Mucosa of rectum (tissue), 2 donors: Measurements from ENCODE around the gene EIF2B5.
A peak's percentile ranks its signal among the peaks of the same experiment; 100 is the strongest.
"Not testable (repeated sequence)": the region's sequence is repeated elsewhere in the genome, so short reads cannot be mapped to it uniquely, and the experiment has no call there.

Experiments
- H3K27ac ChIP-seq, 2 donors: one replicate each; pipeline ENCODE4 v1.7.0; 2013; ENCODE audit warnings: inconsistent platforms in 2 of 2, low read depth in 2 of 2, low read length in 2 of 2
- H3K27me3 ChIP-seq, 2 donors: one replicate each; pipeline ENCODE4 v1.7.0; 2013; ENCODE audit warnings: low read length in 2 of 2; ENCODE audit not compliant: control insufficient read depth in 2 of 2, insufficient read depth in 2 of 2
- H3K36me3 ChIP-seq, 2 donors: one replicate each; pipeline ENCODE4 v1.7.0; 2013; ENCODE audit warnings: low read length in 2 of 2; ENCODE audit not compliant: control insufficient read depth in 2 of 2, insufficient read depth in 2 of 2
- H3K4me1 ChIP-seq, 2 donors: one replicate each; pipeline ENCODE4 v1.7.0; 2013; ENCODE audit warnings: low read length in 2 of 2, mild to moderate bottlenecking in 1 of 2; ENCODE audit not compliant: control insufficient read depth in 2 of 2, insufficient read depth in 2 of 2
- H3K4me3 ChIP-seq, 2 donors: one replicate each; pipeline ENCODE4 v1.7.0; 2013; ENCODE audit warnings: low read length in 2 of 2
- H3K9ac ChIP-seq, 2 donors: one replicate each; pipeline ENCODE4 v1.7.0; 2013; ENCODE audit warnings: low read length in 2 of 2, low read depth in 1 of 2, mild to moderate bottlenecking in 1 of 2
- H3K9me3 ChIP-seq, 2 donors: one replicate each; pipeline ENCODE4 v1.7.0; 2013; ENCODE audit warnings: low read length in 2 of 2; ENCODE audit not compliant: control insufficient read depth in 2 of 2
- donor health status: healthy.
- donor health status: Normal muscosa, but diverticular disease.

Gene EIF2B5

GRCh38 chr3:184158404-184158803 lies 23.2 kb downstream of the EIF2B5 start:
- Histone ChIP-seq H3K27me3 (no peaks in the 10 kb centered on the region), H3K36me3 (peaks cover 1 to 5% of the 10 kb centered on the region in 2 donors), H3K9me3 (no peaks in the 10 kb centered on the region), H3K4me1 (peaks cover 22 to 25% of the 10 kb centered on the region in 2 donors), H3K9ac (no peak overlapping the region), H3K4me3 (no peak overlapping the region), H3K27ac (no peak overlapping the region)

GRCh38 chr3:184160456-184160855 lies 25.3 kb downstream of the EIF2B5 start:
- Histone ChIP-seq H3K9me3 (no peaks in the 10 kb centered on the region), H3K27ac (peak overlapping the region; percentile 32 to 50), H3K9ac (no peak overlapping the region), H3K4me1 (peaks cover 20 to 21% of the 10 kb centered on the region in 2 donors), H3K4me3 (no peak overlapping the region), H3K27me3 (no peaks in the 10 kb centered on the region), H3K36me3 (peaks cover 21 to 24% of the 10 kb centered on the region in 2 donors)

- not testable (repeated sequence) for H3K27ac ChIP-seq, H3K4me3 ChIP-seq, H3K4me1 ChIP-seq, H3K9me3 ChIP-seq, H3K27me3 ChIP-seq, H3K9ac ChIP-seq
- peaks cover 42 to 45% of the 10 kb centered on the region in 2 donors for H3K36me3 ChIP-seq
Measured at GRCh38 chr3:184162571-184163070, 27.5 kb downstream of the EIF2B5 start.

- Histone ChIP-seq H3K36me3 (peaks cover 51 to 54% of the 10 kb centered on the region in 2 donors), H3K27me3 (no peaks in the 10 kb centered on the region), H3K9ac (no peak overlapping the region), H3K27ac (no peak overlapping the region), H3K4me1 (peaks cover 2 to 4% of the 10 kb centered on the region in 2 donors), H3K4me3 (no peak overlapping the region), H3K9me3 (no peaks in the 10 kb centered on the region)
Measured at GRCh38 chr3:184164648-184165330, 29.6 kb downstream of the EIF2B5 start.

GRCh38 chr3:184165543-184165942 lies 30.4 kb downstream of the EIF2B5 start:
- no peak overlapping the region for H3K9ac ChIP-seq
- no peaks in the 10 kb centered on the region for H3K9me3 ChIP-seq
- peaks cover 2 to 3% of the 10 kb centered on the region in 2 donors for H3K4me1 ChIP-seq
- no peaks in the 10 kb centered on the region for H3K27me3 ChIP-seq
- peaks cover 52 to 54% of the 10 kb centered on the region in 2 donors for H3K36me3 ChIP-seq
- H3K27ac ChIP-seq, result no peak overlapping the region
- H3K4me3 ChIP-seq, result no peak overlapping the region

- no peak overlapping the region for H3K9ac ChIP-seq
- no peak overlapping the region for H3K27ac ChIP-seq
- H3K27me3 ChIP-seq, result no peaks in the 10 kb centered on the region
- no peaks in the 10 kb centered on the region for H3K4me1 ChIP-seq
- no peaks in the 10 kb centered on the region for H3K9me3 ChIP-seq
- peaks cover 59 to 63% of the 10 kb centered on the region in 2 donors for H3K36me3 ChIP-seq
- H3K4me3 ChIP-seq, result no peak overlapping the region
Measured at GRCh38 chr3:184166671-184167070, 31.5 kb downstream of the EIF2B5 start.

GRCh38 chr3:184167786-184168185 lies 32.6 kb downstream of the EIF2B5 start:
- H3K27ac ChIP-seq, result no peak overlapping the region
- H3K27me3 ChIP-seq, result no peaks in the 10 kb centered on the region
- no peak overlapping the region for H3K4me3 ChIP-seq
- no peaks in the 10 kb centered on the region for H3K9me3 ChIP-seq
- H3K36me3 ChIP-seq, result peaks cover 61 to 67% of the 10 kb centered on the region in 2 donors
- H3K9ac ChIP-seq, result no peak overlapping the region
- H3K4me1 ChIP-seq, result no peaks in the 10 kb centered on the region

- peaks cover 58 to 65% of the 10 kb centered on the region in 2 donors for H3K36me3 ChIP-seq
- H3K27ac ChIP-seq, result no peak overlapping the region
- H3K9me3 ChIP-seq, result no peaks in the 10 kb centered on the region
- H3K9ac ChIP-seq, result no peak overlapping the region
- no peaks in the 10 kb centered on the region for H3K4me1 ChIP-seq
- no peaks in the 10 kb centered on the region for H3K27me3 ChIP-seq
- no peak overlapping the region for H3K4me3 ChIP-seq
Measured at GRCh38 chr3:184168363-184169120, 33.4 kb downstream of the EIF2B5 start.

GRCh38 chr3:184169896-184170875 lies 35.0 kb downstream of the EIF2B5 start:
- H3K27ac ChIP-seq, result no peak overlapping the region
- H3K36me3 ChIP-seq, result peaks cover 42 to 51% of the 10 kb centered on the region in 2 donors
- H3K27me3 ChIP-seq, result no peaks in the 10 kb centered on the region

More at GRCh38 chr3:184169896-184170875, 35.0 kb downstream of the EIF2B5 start:
- no peak overlapping the region for H3K9ac ChIP-seq
- H3K4me3 ChIP-seq, result no peak overlapping the region
- no peaks in the 10 kb centered on the region for H3K9me3 ChIP-seq
- H3K4me1 ChIP-seq, result no peaks in the 10 kb centered on the region
